Measurements from ENCODE around the gene DDX54. TPM values are rescaled to one million over a fixed set of nuclear protein-coding genes. Genes with fewer than 3 reads are reported as not detected.

The DDX54 gene
- total RNA-seq, 1 donor from 2014 or later = 54.9 TPM

GRCh38 chr12:113109360-113109759 lies 75.9 kb downstream of the DDX54 start:
- Histone ChIP-seq H3K4me3 (no peak overlapping the region), H3K27ac (no peak overlapping the region), H3K9me3 (no peaks in the 10 kb centered on the region), H3K27me3 (ENCODE audit: low read depth) (peaks cover 11% of the 10 kb centered on the region), H3K36me3 (no peaks in the 10 kb centered on the region), H3K4me1 (no peaks in the 10 kb centered on the region)
- ATAC-seq (no peak), DNase-seq (no peak)
- no peak for TF ChIP-seq CTCF (IDR thresholded peaks at IDR 0.05)
- intact Hi-C loops (cut with DNase I) = no loop called here

- H3K27ac ChIP-seq = no peak overlapping the region
- intact Hi-C loops (cut with DNase I) = no loop called here
- no peaks in the 10 kb centered on the region for H3K36me3 ChIP-seq
- H3K4me1 ChIP-seq = no peaks in the 10 kb centered on the region
- no peak for ATAC-seq
- no peak for DNase-seq
- TF ChIP-seq CTCF (IDR thresholded peaks at IDR 0.05) = no peak
- peaks cover 22% of the 10 kb centered on the region for H3K27me3 ChIP-seq (ENCODE audit: low read depth)
- H3K4me3 ChIP-seq = no peak overlapping the region
- no peaks in the 10 kb centered on the region for H3K9me3 ChIP-seq
Observed at GRCh38 chr12:113108308-113108707, 77.0 kb downstream of the DDX54 start.

Small RNAs within 50 kb of the gene (microRNA-seq; reads per million reads assigned to microRNA genes)
- not detected for gene MIR7106 (ENCODE audit: borderline number of aligned reads)

Other genes starting within 250 kb of the DDX54 start
- 65.8 TPM for gene OAS3, start 247.0 kb downstream of the DDX54 start, total RNA-seq
- gene OAS2, start 207.0 kb downstream of the DDX54 start, total RNA-seq = 96.4 TPM
- 6.8 TPM for gene DTX1, start 128.7 kb downstream of the DDX54 start, total RNA-seq
- 0.41 TPM for gene RASAL1, start 49.7 kb downstream of the DDX54 start, total RNA-seq
- gene CFAP73, start 35.8 kb downstream of the DDX54 start, total RNA-seq = 7.3 TPM
- 14.2 TPM for gene RITA1, start 243 bp upstream of the DDX54 start, total RNA-seq
- gene TPCN1, start 36.0 kb upstream of the DDX54 start, total RNA-seq = 68.1 TPM
- gene SLC8B1, start 149.6 kb upstream of the DDX54 start, total RNA-seq = 39.3 TPM
- 44.8 TPM for gene PLBD2, start 173.1 kb upstream of the DDX54 start, total RNA-seq
- 1.1 TPM for gene SDS, start 218.4 kb upstream of the DDX54 start, total RNA-seq
- 12.8 TPM for gene SDSL, start 236.9 kb upstream of the DDX54 start, total RNA-seq

Measured in lower lobe of right lung (tissue), 2 donors.